Small intestine (tissue), 7 donors: Measurements from ENCODE around the gene MYO16. TPM values are rescaled to one million over a fixed set of nuclear protein-coding genes. Genes with fewer than 3 reads are reported as not detected.

Experiments used
- DNase-seq, 2 donors: peaks; one replicate each; pipeline versions ENCODE4 v3.0.0 to v3.0.0-alpha.2; 2013
- FAIRE-seq: peaks from 2 replicates; lab custom pipeline; 2012; peaks lifted over from hg19 to GRCh38; lab: Jason Lieb, UNC
- H3K27ac ChIP-seq, 3 donors: one replicate each; pipeline ENCODE4 v1.5.1; 2013; ENCODE audit warnings: low read length in 2 of 3, mild to moderate bottlenecking in 2 of 3, control low read depth in 1 of 3, inconsistent platforms in 1 of 3, low read depth in 1 of 3, moderate library complexity in 1 of 3
- H3K27me3 ChIP-seq, 3 donors: one replicate each; pipeline ENCODE4 v1.6.1; 2013; ENCODE audit warnings: low read length in 3 of 3, inconsistent platforms in 1 of 3; ENCODE audit not compliant: control insufficient read depth in 3 of 3, insufficient read depth in 3 of 3
- H3K36me3 ChIP-seq, 3 donors: one replicate each; pipeline ENCODE4 v1.6.1; 2013; ENCODE audit warnings: low read length in 3 of 3, inconsistent platforms in 1 of 3, low read depth in 1 of 3, mild to moderate bottlenecking in 1 of 3, moderate library complexity in 1 of 3; ENCODE audit not compliant: control insufficient read depth in 3 of 3, insufficient read depth in 2 of 3
- H3K4me1 ChIP-seq, 3 donors: one replicate each; pipeline ENCODE4 v1.6.1; 2013; ENCODE audit warnings: low read length in 2 of 3, inconsistent platforms in 1 of 3, low read depth in 1 of 3, mild to moderate bottlenecking in 1 of 3, moderate library complexity in 1 of 3; ENCODE audit not compliant: control insufficient read depth in 3 of 3, insufficient read depth in 2 of 3
- H3K4me3 ChIP-seq, 3 donors: one replicate each; pipeline ENCODE4 v1.5.1; 2013; ENCODE audit warnings: low read length in 3 of 3, control low read depth in 1 of 3, inconsistent platforms in 1 of 3, low read depth in 1 of 3, mild to moderate bottlenecking in 1 of 3, moderate library complexity in 1 of 3
- H3K9me3 ChIP-seq, 2 donors: one replicate each; pipeline ENCODE4 v1.6.1; 2013; ENCODE audit warnings: low read depth in 1 of 2, low read length in 1 of 2; ENCODE audit not compliant: control insufficient read depth in 2 of 2, insufficient read depth in 1 of 2
- WGBS, 3 donors: extraction: QIAGEN DNeasy Blood & Tissue Kit; methylation state at CpG; one replicate each; pipeline ENCODE4 v1.1.7; 2013; 5-methylcytosine and 5-hydroxymethylcytosine counted together
- polyA plus RNA-seq, 4 donors: library from polyadenylated mRNA; stranded (reverse) in 3 of 4; unstranded in 1 of 4; fragments of 200-250 nt in 3 of 4; fragments of 120-200 nt in 1 of 4; gene quantifications; one replicate each; pipeline versions ENCODE4 v1.2.1 to v1.2.3, GENCODE V29; 2013
- donor health status: healthy with polysubstance abuse.
- donor health status: control.
- donor health status: control.
- donor health status: Bipolar disorder and iron deficiency.
- donor health status: healthy.

MYO16 gene
- polyA plus RNA-seq, 4 donors: 0.03 to 0.21 TPM; not detected in 2

GRCh38 chr13:109139346-109139745 is 509.9 kb downstream of the MYO16 start:
- H3K9me3 ChIP-seq: peaks cover 0 to 10% of the 10 kb centered on the region in 2 donors
- no peak for FAIRE-seq
- H3K36me3 ChIP-seq: no peaks in the 10 kb centered on the region
- WGBS, 3 donors: 93 to 97% (median 96%) methylated on average over 9 of the region's 9 CpGs
- H3K27ac ChIP-seq: no peak overlapping the region
- no peaks in the 10 kb centered on the region for H3K4me1 ChIP-seq
- H3K4me3 ChIP-seq: no peak overlapping the region
- H3K27me3 ChIP-seq: peaks cover 0 to 29% (median 13%) of the 10 kb centered on the region in 3 donors
- no peak for DNase-seq

- DNase-seq (no peak), FAIRE-seq (no peak)
- no peaks in the 10 kb centered on the region for H3K4me1 ChIP-seq
- H3K4me3 ChIP-seq: no peak overlapping the region
- 70 to 90% (median 86%) methylated on average over 19 to 33 of the region's 33 CpGs for WGBS, 3 donors
- peaks cover 0 to 10% of the 10 kb centered on the region in 2 donors for H3K9me3 ChIP-seq
- H3K27me3 ChIP-seq: peaks cover 0 to 29% (median 13%) of the 10 kb centered on the region in 3 donors
- H3K27ac ChIP-seq: no peak overlapping the region
- H3K36me3 ChIP-seq: no peaks in the 10 kb centered on the region
Observed at GRCh38 chr13:109140054-109140453, 510.6 kb downstream of the MYO16 start.

GRCh38 chr13:109140479-109141349 is 511.3 kb downstream of the MYO16 start:
- WGBS, 3 donors: 16 to 39% (median 34%) methylated on average over 53 to 97 of the region's 97 CpGs
- H3K36me3 ChIP-seq: no peaks in the 10 kb centered on the region
- no peak overlapping the region for H3K27ac ChIP-seq
- DNase-seq (no peak), FAIRE-seq (no peak)
- H3K27me3 ChIP-seq: peaks cover 0 to 29% (median 13%) of the 10 kb centered on the region in 3 donors
- H3K4me1 ChIP-seq: no peaks in the 10 kb centered on the region
- H3K4me3 ChIP-seq: peak overlapping the region in 1 of 3 donors; percentile 5
- peaks cover 0 to 10% of the 10 kb centered on the region in 2 donors for H3K9me3 ChIP-seq

GRCh38 chr13:109141706-109142105 is 512.3 kb downstream of the MYO16 start:
- Histone ChIP-seq H3K27me3 (peaks cover 0 to 27% (median 13%) of the 10 kb centered on the region in 3 donors), H3K4me3 (no peak overlapping the region), H3K9me3 (peaks cover 0 to 10% of the 10 kb centered on the region in 2 donors), H3K27ac (no peak overlapping the region), H3K36me3 (no peaks in the 10 kb centered on the region), H3K4me1 (no peaks in the 10 kb centered on the region)
- 90 to 95% (median 94%) methylated on average over 14 of the region's 14 CpGs for WGBS, 3 donors
- FAIRE-seq (no peak), DNase-seq (no peak)

GRCh38 chr13:109144693-109145437 is 515.5 kb downstream of the MYO16 start:
- 53 to 69% (median 55%) methylated on average over 5 of the region's 5 CpGs for WGBS, 3 donors

GRCh38 chr13:109145631-109146030 is 516.2 kb downstream of the MYO16 start:
- FAIRE-seq: no peak
- Histone ChIP-seq H3K4me1 (no peaks in the 10 kb centered on the region), H3K27me3 (peaks cover 0 to 16% (median 11%) of the 10 kb centered on the region in 3 donors), H3K36me3 (no peaks in the 10 kb centered on the region), H3K9me3 (no peaks in the 10 kb centered on the region), H3K4me3 (no peak overlapping the region), H3K27ac (no peak overlapping the region)
- DNase-seq: peak; percentile 44 to 50
- 10 to 12% (median 11%) methylated on average over 4 of the region's 4 CpGs for WGBS, 3 donors

More at GRCh38 chr13:109144693-109145437, 515.5 kb downstream of the MYO16 start:
- Histone ChIP-seq H3K4me1 (no peaks in the 10 kb centered on the region), H3K9me3 (peaks cover 0 to 3% of the 10 kb centered on the region in 2 donors), H3K4me3 (no peak overlapping the region), H3K27ac (no peak overlapping the region), H3K36me3 (no peaks in the 10 kb centered on the region), H3K27me3 (peaks cover 0 to 19% (median 15%) of the 10 kb centered on the region in 3 donors)
- FAIRE-seq (no peak), DNase-seq (no peak)

- no peaks in the 10 kb centered on the region for H3K36me3 ChIP-seq
- H3K27me3 ChIP-seq: peaks cover 0 to 11% (median 7%) of the 10 kb centered on the region in 3 donors
- 81 to 95% (median 91%) methylated on average over 4 of the region's 4 CpGs for WGBS, 3 donors
- H3K4me1 ChIP-seq: no peaks in the 10 kb centered on the region
- DNase-seq (no peak), FAIRE-seq (no peak)
- no peak overlapping the region for H3K27ac ChIP-seq
- H3K4me3 ChIP-seq: no peak overlapping the region
- H3K9me3 ChIP-seq: no peaks in the 10 kb centered on the region
Observed at GRCh38 chr13:109146393-109146792, 517.0 kb downstream of the MYO16 start.

GRCh38 chr13:109146912-109147647 is 517.7 kb downstream of the MYO16 start:
- Histone ChIP-seq H3K9me3 (no peaks in the 10 kb centered on the region), H3K4me3 (no peak overlapping the region), H3K27me3 (peaks cover 0 to 6% (median 4%) of the 10 kb centered on the region in 3 donors), H3K27ac (no peak overlapping the region), H3K36me3 (no peaks in the 10 kb centered on the region), H3K4me1 (no peaks in the 10 kb centered on the region)
- FAIRE-seq: no peak
- no peak for DNase-seq
- 72 to 80% (median 79%) methylated on average over 11 of the region's 11 CpGs for WGBS, 3 donors
